A549 (cell line): ENCODE measurements around the gene LSM4. TPM values are rescaled to one million over a fixed set of nuclear protein-coding genes. Genes with fewer than 3 reads are reported as not detected.

Source experiments
- ATOH8 ChIP-seq: fragments of 250-450 bp; sonication (Bioruptor Pico); IDR thresholded peaks from 2 replicates; pipeline ENCODE4 v1.5.0; 2020; ENCODE audit warnings: low read depth, mild to moderate bottlenecking, moderate library complexity
- CBX2 ChIP-seq: fragments of 200-600 bp; sonication (generic); IDR thresholded peaks from 2 replicates; pipeline ENCODE4 v1.6.1; 2016; ENCODE audit warnings: low read depth, mild to moderate bottlenecking, borderline replicate concordance
- CEBPB ChIP-seq, 2 experiments: fragments of >200 bp in 1 of 2; sonication (Bioruptor Twin) in 1 of 2; formaldehyde crosslinking in 1 of 2; IDR thresholded peaks; 2 replicates each; pipeline ENCODE4 v1.6.1; 2012 to 2016
- CHD4 ChIP-seq: fragments of 200-600 bp; sonication (generic); IDR thresholded peaks from 2 replicates; pipeline ENCODE4 v1.6.1; 2016; ENCODE audit warnings: antibody characterized with exemption, mild to moderate bottlenecking, borderline replicate concordance
- EHMT2 ChIP-seq: fragments of 200-600 bp; sonication (generic); IDR thresholded peaks from 2 replicates; pipeline ENCODE4 v1.6.1; 2016; ENCODE audit warnings: antibody characterized with exemption, low read depth, mild to moderate bottlenecking, moderate library complexity
- ELK1 ChIP-seq: fragments of 150-350 bp; IDR thresholded peaks from 2 replicates; pipeline ENCODE4 v1.6.1; 2014; ENCODE audit warnings: low read depth, mild to moderate bottlenecking, low read length
- FOSB ChIP-seq: fragments of 250-450 bp; sonication (Bioruptor Pico); IDR thresholded peaks from 2 replicates; pipeline ENCODE4 v1.5.0; 2020; ENCODE audit warnings: mild to moderate bottlenecking, moderate library complexity
- FOSL2 ChIP-seq, 2 experiments: fragments of 450-650 bp in 1 of 2; fragments of >200 bp in 1 of 2; sonication (Bioruptor Twin) in 1 of 2; formaldehyde crosslinking; IDR thresholded peaks; 2 replicates each; pipeline versions ENCODE4 v1.5.0 to v1.6.1; 2016 to 2020; ENCODE audit warnings: mild to moderate bottlenecking in 1 of 2, moderate library complexity in 1 of 2
- HDAC2 ChIP-seq: fragments of 200-600 bp; sonication (generic); IDR thresholded peaks from 2 replicates; pipeline ENCODE4 v1.6.1; 2016
- HEYL ChIP-seq: fragments of 250-450 bp; sonication (Bioruptor Pico); IDR thresholded peaks from 2 replicates; pipeline ENCODE4 v1.8.0; 2021; ENCODE audit warnings: mild to moderate bottlenecking, moderate library complexity
- HMGXB4 ChIP-seq: fragments of 250-450 bp; sonication (Bioruptor Pico); IDR thresholded peaks from 2 replicates; pipeline ENCODE4 v1.5.0; 2021; ENCODE audit warnings: mild to moderate bottlenecking, moderate library complexity, borderline replicate concordance
- HOXA7 ChIP-seq: fragments of 250-450 bp; sonication (Bioruptor Pico); IDR thresholded peaks from 2 replicates; pipeline ENCODE4 v1.5.0; 2020; ENCODE audit warnings: mild to moderate bottlenecking, moderate library complexity
- HOXB13 ChIP-seq: fragments of 250-450 bp; sonication (Bioruptor Pico); IDR thresholded peaks from 2 replicates; pipeline ENCODE4 v1.5.0; 2020; ENCODE audit warnings: low read depth, mild to moderate bottlenecking, moderate library complexity
- JUN ChIP-seq, 2 experiments: fragments of >200 bp; sonication (Bioruptor Twin); formaldehyde crosslinking; IDR thresholded peaks; 2 replicates in 1 of 2; 3 replicates in 1 of 2; pipeline ENCODE4 v1.6.1; 2016 to 2017
- KDM1A ChIP-seq: fragments of 200-600 bp; sonication (generic); IDR thresholded peaks from 2 replicates; pipeline ENCODE4 v1.6.1; 2016; ENCODE audit warnings: low read depth, mild to moderate bottlenecking
- MAX ChIP-seq: IDR thresholded peaks from 2 replicates; pipeline ENCODE4 v1.6.1; 2012
- MAZ ChIP-seq: fragments of 150-350 bp; IDR thresholded peaks from 2 replicates; pipeline ENCODE4 v1.6.1; 2014; ENCODE audit warnings: antibody characterized with exemption, low read depth, low read length, borderline replicate concordance
- NR3C1 ChIP-seq: fragments of >200 bp; sonication (Bioruptor Twin); formaldehyde crosslinking; IDR thresholded peaks from 3 replicates; pipeline ENCODE4 v1.6.1; 2017
- POLR2AphosphoS2 ChIP-seq: conservative IDR thresholded peaks from 2 replicates; pipeline ENCODE4 v1.6.1; 2012; ENCODE audit warnings: low read length, improper control_type of control experiment, inconsistent platforms
- RAD21 ChIP-seq, 2 experiments: fragments of >200 bp in 1 of 2; sonication (Bioruptor Twin) in 1 of 2; formaldehyde crosslinking in 1 of 2; IDR thresholded peaks in 1 of 2; conservative IDR thresholded peaks in 1 of 2; 2 replicates in 1 of 2; 3 replicates in 1 of 2; pipeline ENCODE4 v1.6.1; 2012 to 2018; ENCODE audit warnings: inconsistent platforms in 1 of 2
- RARB ChIP-seq: fragments of 250-450 bp; sonication (Bioruptor Pico); IDR thresholded peaks from 2 replicates; pipeline ENCODE4 v1.8.0; 2021; ENCODE audit warnings: mild to moderate bottlenecking, moderate library complexity
- REST ChIP-seq: fragments of 200-600 bp; sonication (generic); IDR thresholded peaks from 2 replicates; pipeline ENCODE4 v1.6.1; 2016; ENCODE audit warnings: antibody characterized with exemption, mild to moderate bottlenecking, moderate library complexity
- RFX5 ChIP-seq: fragments of 450-650 bp; IDR thresholded peaks from 2 replicates; pipeline ENCODE4 v1.7.1; 2014; ENCODE audit warnings: antibody characterized with exemption, mild to moderate bottlenecking, moderate library complexity
- SMC3 ChIP-seq: fragments of >200 bp; sonication (Bioruptor Twin); formaldehyde crosslinking; IDR thresholded peaks from 3 replicates; pipeline ENCODE4 v1.6.1; 2018; ENCODE audit warnings: inconsistent platforms
- SREBF2 ChIP-seq: fragments of 450-650 bp; IDR thresholded peaks from 2 replicates; pipeline ENCODE4 v1.6.1; 2014; ENCODE audit warnings: mild to moderate bottlenecking, moderate library complexity
- ZC3H11A ChIP-seq: fragments of 450-650 bp; IDR thresholded peaks from 2 replicates; pipeline ENCODE4 v1.6.1; 2014; ENCODE audit warnings: antibody characterized with exemption, mild to moderate bottlenecking
- ZNF302 ChIP-seq: fragments of 250-450 bp; sonication (Bioruptor Pico); IDR thresholded peaks from 2 replicates; pipeline ENCODE4 v1.9.0; 2021; ENCODE audit warnings: inconsistent platforms, mild to moderate bottlenecking, moderate library complexity
- polyA plus RNA-seq, 4 experiments: library from polyadenylated mRNA; depleted of rRNA in 3 of 4; stranded (reverse); fragments of >200 nt; fragmentation: RNase III in 1 of 4; extraction: RNeasy Plus Mini Kit Qiagen cat#74134 plus additional on column Dnase treatment in 1 of 4; gene quantifications; 2 replicates in 3 of 4; 3 replicates in 1 of 4; pipeline ENCODE4 v1.2.3, GENCODE V29; 2011 to 2017

The LSM4 gene
- polyA plus RNA-seq, 2 of the 4 experiments (the other 2 are of a cell fraction), result 154 to 169 TPM

DNA sequence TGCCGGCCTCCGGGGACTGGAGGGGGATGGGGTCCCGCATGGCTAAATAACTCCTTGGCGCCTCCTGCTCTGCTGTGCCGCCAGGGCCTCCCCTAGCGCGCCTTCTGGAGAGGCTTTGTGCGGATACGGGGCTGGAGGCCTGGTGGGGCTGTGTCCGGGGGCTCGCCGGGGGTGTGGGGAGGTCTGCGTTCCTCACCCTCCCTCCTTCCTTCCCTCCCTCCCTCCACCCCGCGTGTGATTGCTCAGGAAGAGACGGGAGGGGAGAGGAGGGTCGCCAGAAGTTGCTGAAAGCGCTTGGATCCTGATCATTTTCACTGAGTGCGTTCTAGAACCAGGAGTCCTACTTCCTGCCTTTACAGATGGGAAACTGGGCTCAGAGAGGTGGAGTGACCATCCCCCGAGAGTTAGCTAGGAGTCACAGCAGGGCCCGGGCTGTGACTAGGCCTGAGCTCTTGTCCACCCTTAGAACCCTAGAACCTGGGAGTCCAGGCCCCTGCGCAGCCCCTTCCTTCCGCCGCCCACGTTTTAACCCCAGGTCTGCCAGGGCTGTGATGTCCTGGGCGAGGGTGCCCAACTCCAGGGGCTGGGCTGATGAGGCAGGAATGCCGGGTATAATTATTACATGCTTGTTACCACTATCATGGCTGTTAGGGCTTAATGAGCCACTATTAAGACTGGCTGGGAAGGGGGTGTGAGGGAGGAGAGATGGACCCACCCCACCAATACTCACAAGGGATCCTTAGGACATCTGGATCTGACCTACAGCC is 40.7 kb downstream of the LSM4 start (continued):
- TF ChIP-seq ELK1 (no peak), REST (no peak), ATOH8 (no peak), POLR2AphosphoS2 (no peak), HEYL (CRISPR knock-in tag) (no peak), MAZ (no peak), ZC3H11A (no peak), RARB (peak; percentile 48; the same call in 1 of the 2 replicates), SMC3 (no peak; the same call in 2 of the 3 replicates), HOXB13 (CRISPR knock-in tag) (no peak), SREBF2 (no peak), HOXA7 (CRISPR knock-in tag) (peak; percentile 66; the same call in 1 of the 2 replicates), CBX2 (no peak), KDM1A (no peak), FOSB (CRISPR knock-in tag) (peak; percentile 24; the same call in 1 of the 2 replicates), NR3C1 (no peak), EHMT2 (no peak), CHD4 (no peak), MAX (peak; percentile 53), JUN (IDR thresholded peaks at IDR 0.05) (peak in 1 of 2 experiments; percentile 73; a peak in 2 of 5 replicates), HMGXB4 (CRISPR knock-in tag) (0 out of 2 replicates have a peak, but pooled peaks have one; percentile 63), RFX5 (no peak), RAD21 (conservative IDR thresholded peaks at IDR 0.05 in 1 of 2, IDR thresholded peaks at IDR 0.05 in 1 of 2) (no peak; a peak in 2 of 5 replicates), FOSL2 (IDR thresholded peaks at IDR 0.05) (no peak), FOSL2 (CRISPR knock-in tag; IDR thresholded peaks at IDR 0.05) (no peak), HDAC2 (no peak), CEBPB (IDR thresholded peaks at IDR 0.05) (no peak), ZNF302 (CRISPR knock-in tag) (no peak)
